HCT116 (cell line): Measurements from ENCODE around the gene HAP1. TPM values are rescaled to one million over a fixed set of nuclear protein-coding genes. Genes with fewer than 3 reads are reported as not detected.

Source experiments
- ATAC-seq: fragments of 200-7000 bp; cut with Tn5 transposase; 2 replicates; pipeline ENCODE4 v1.9.1; 2020; ENCODE audit warnings: mild to moderate bottlenecking, moderate library complexity
- BruUV-seq: library from RNA; stranded (reverse); fragments of 400-500 nt; replicated peaks from 2 replicates; lab custom pipeline; 2021; lab: Mats Ljungman, UMichigan
- CTCF ChIA-PET: fragments of 300-600 bp; sonication (Branson Sonifier 250); formaldehyde crosslinking; loops from one replicate; lab custom pipeline; 2021; ENCODE audit warnings: antibody characterized with exemption; lab: Charles Lee
- POLR2A ChIA-PET: fragments of 300-600, 350-600 bp; sonication (Branson Sonifier 250); formaldehyde crosslinking; loops from one replicate; lab custom pipeline; 2021; ENCODE audit warnings: antibody characterized with exemption; lab: Charles Lee
- RAD21 ChIA-PET, 2 experiments: fragments of 300-600 bp; sonication (Branson Sonifier 250); formaldehyde crosslinking; loops; one replicate each; lab custom pipeline; 2023; ENCODE audit warnings: low total read pairs in 2 of 2; ENCODE audit not compliant: uncharacterized antibody in 2 of 2, unreplicated experiment in 2 of 2, low non-redundant PET in 1 of 2; lab: Charles Lee
- DNase-seq: peaks from one replicate; pipeline ENCODE4 v3.0.0-alpha.2; 2010; ENCODE audit warnings: low read depth, low spot score
- H2AFZ ChIP-seq: fragments of 200-600 bp; shearing (Covaris generic), sonication (generic); 2 replicates; pipeline ENCODE4 v1.6.1; 2017; ENCODE audit warnings: low read depth, mixed run types, mixed read lengths, antibody characterized with exemption, low read length; ENCODE audit not compliant: poor library complexity, severe bottlenecking
- H3K27ac ChIP-seq: 2 replicates; pipeline ENCODE4 v1.5.1; 2012; ENCODE audit warnings: low read depth, low read length
- H3K27me3 ChIP-seq: fragments of 200-600 bp; sonication (generic); 2 replicates; pipeline ENCODE4 v1.6.1; 2016; ENCODE audit warnings: mixed run types, low read length, mixed read lengths; ENCODE audit not compliant: insufficient read depth
- H3K36me3 ChIP-seq, 2 experiments: fragments of 200-500 bp in 1 of 2; fragments of 200-600 bp in 1 of 2; sonication (Bioruptor generic) in 1 of 2; sonication (generic) in 1 of 2; 2 replicates each; pipeline versions ENCODE4 v1.5.1 to v1.6.1; 2014 to 2016; ENCODE audit warnings: low read length in 2 of 2, inconsistent platforms in 1 of 2, mixed read lengths in 1 of 2, mixed run types in 1 of 2; ENCODE audit not compliant: insufficient read depth in 2 of 2, control insufficient read depth in 1 of 2
- H3K4me1 ChIP-seq, 2 experiments: fragments of 200-600 bp in 1 of 2; sonication (generic) in 1 of 2; 2 replicates each; pipeline versions ENCODE4 v1.5.1 to v1.6.1; 2012 to 2017; ENCODE audit warnings: low read length in 2 of 2, inconsistent platforms in 1 of 2, mild to moderate bottlenecking in 1 of 2, mixed read lengths in 1 of 2, mixed run types in 1 of 2, moderate library complexity in 1 of 2; ENCODE audit not compliant: insufficient read depth in 2 of 2, control insufficient read depth in 1 of 2
- H3K4me2 ChIP-seq: fragments of 200-600 bp; sonication (generic); 2 replicates; pipeline ENCODE4 v1.6.1; 2017; ENCODE audit warnings: mixed run types, low read length, mixed read lengths
- H3K4me3 ChIP-seq, 2 experiments: fragments of 200-600 bp in 1 of 2; sonication (generic) in 1 of 2; replicated peaks in 1 of 2; 2 replicates each; pipeline ENCODE4 v1.5.1; 2011 to 2016; ENCODE audit warnings: low read length in 2 of 2, control low read depth in 1 of 2, low read depth in 1 of 2, mild to moderate bottlenecking in 1 of 2, mixed read lengths in 1 of 2, mixed run types in 1 of 2
- H3K79me2 ChIP-seq: fragments of 200-600 bp; sonication (generic); 2 replicates; pipeline ENCODE4 v1.6.1; 2017; ENCODE audit warnings: mild to moderate bottlenecking, mixed run types, low read length, moderate library complexity, mixed read lengths; ENCODE audit not compliant: insufficient read depth
- H3K9ac ChIP-seq: fragments of 200-600 bp; sonication (generic); 2 replicates; pipeline ENCODE4 v1.6.1; 2016; ENCODE audit warnings: low read length, mixed read lengths
- H3K9me2 ChIP-seq: fragments of 200-600 bp; sonication (generic), shearing (Covaris generic); 2 replicates; pipeline ENCODE4 v1.6.1; 2017; ENCODE audit warnings: mixed run types, mild to moderate bottlenecking, moderate library complexity; ENCODE audit not compliant: insufficient read depth
- H3K9me3 ChIP-seq, 2 experiments: fragments of 200-500 bp in 1 of 2; fragments of 200-600 bp in 1 of 2; sonication (Bioruptor generic) in 1 of 2; sonication (generic) in 1 of 2; 2 replicates each; pipeline ENCODE4 v1.6.1; 2014 to 2017; ENCODE audit warnings: low read length in 2 of 2, mixed read lengths in 2 of 2, inconsistent platforms in 1 of 2, low read depth in 1 of 2, mild to moderate bottlenecking in 1 of 2, mixed run types in 1 of 2, moderate library complexity in 1 of 2; ENCODE audit not compliant: control insufficient read depth in 1 of 2, insufficient read depth in 1 of 2
- H4K20me1 ChIP-seq: fragments of 200-600 bp; sonication (generic), shearing (Covaris generic); 2 replicates; pipeline ENCODE4 v1.6.1; 2017; ENCODE audit warnings: mixed run types, mild to moderate bottlenecking, moderate library complexity; ENCODE audit not compliant: insufficient read depth
- SRF ChIP-seq: IDR thresholded peaks from 2 replicates; pipeline ENCODE4 v1.6.1; 2012; ENCODE audit warnings: low read depth
- TCF7L2 ChIP-seq: IDR thresholded peaks from 2 replicates; pipeline ENCODE4 v1.7.0; 2011; ENCODE audit warnings: borderline replicate concordance, inconsistent platforms; ENCODE audit not compliant: insufficient read depth, insufficient read length; ENCODE audit errors: extremely low read depth
- ZNF274 ChIP-seq: fragments of 200-500 bp; sonication (Bioruptor generic); IDR thresholded peaks from 2 replicates; pipeline ENCODE4 v1.6.1; 2014; ENCODE audit warnings: mild to moderate bottlenecking, low read depth, low read length, inconsistent platforms
- intact Hi-C: fragments of 100-400 bp; cut with micrococcal nuclease; formaldehyde crosslinking; loops from 2 replicates; pipeline ENCODE4 v1.10.0; 2022
- total RNA-seq: library from RNA; stranded (reverse); gene quantifications from one replicate; pipeline ENCODE4 v1.2.1, GENCODE V29; 2021; ENCODE audit not compliant: unreplicated experiment
- TF ChIP-seq, protein P1 (sequence below), 3 experiments: fragments of 200-600 bp in 1 of 3; sonication (generic) in 1 of 3; IDR thresholded peaks in 2 of 3; conservative IDR thresholded peaks in 1 of 3; 2 replicates each; pipeline ENCODE4 v1.5.1; 2012 to 2017; ENCODE audit warnings: low read depth in 2 of 3, low read length in 2 of 3, antibody characterized with exemption in 1 of 3, borderline replicate concordance in 1 of 3, control low read depth in 1 of 3, mild to moderate bottlenecking in 1 of 3, mixed read lengths in 1 of 3, mixed run types in 1 of 3, moderate library complexity in 1 of 3; ENCODE audit not compliant: insufficient read depth in 1 of 3

The HAP1 gene
- total RNA-seq, 1 experiment from 2014 or later, result 3.4 TPM

GRCh38 chr17:41725134-41725533, 9.3 kb downstream of the HAP1 start:
- H3K27me3 ChIP-seq, result no peaks in the 10 kb centered on the region
- no TSS peak for BruUV-seq
- no peak overlapping the region for H3K4me3 ChIP-seq
- ATAC-seq (no peak), DNase-seq (no peak)
- ChIA-PET POLR2A (interaction anchor here (1.5 kb wide), 1 partner anchor 9 kb away, joined by 3 read pairs; the partner anchor contains the start of gene HAP1), RAD21 (no interaction called here), CTCF (no interaction called here)
- H3K4me2 ChIP-seq, result no peak overlapping the region
- H4K20me1 ChIP-seq, result no peaks in the 10 kb centered on the region
- no peaks in the 10 kb centered on the region for H3K36me3 ChIP-seq
- H3K9ac ChIP-seq, result no peak overlapping the region
- no peaks in the 10 kb centered on the region for H3K9me3 ChIP-seq
- H3K27ac ChIP-seq, result no peak overlapping the region
- no peaks in the 10 kb centered on the region for H3K9me2 ChIP-seq
- TF ChIP-seq, protein P1, sequence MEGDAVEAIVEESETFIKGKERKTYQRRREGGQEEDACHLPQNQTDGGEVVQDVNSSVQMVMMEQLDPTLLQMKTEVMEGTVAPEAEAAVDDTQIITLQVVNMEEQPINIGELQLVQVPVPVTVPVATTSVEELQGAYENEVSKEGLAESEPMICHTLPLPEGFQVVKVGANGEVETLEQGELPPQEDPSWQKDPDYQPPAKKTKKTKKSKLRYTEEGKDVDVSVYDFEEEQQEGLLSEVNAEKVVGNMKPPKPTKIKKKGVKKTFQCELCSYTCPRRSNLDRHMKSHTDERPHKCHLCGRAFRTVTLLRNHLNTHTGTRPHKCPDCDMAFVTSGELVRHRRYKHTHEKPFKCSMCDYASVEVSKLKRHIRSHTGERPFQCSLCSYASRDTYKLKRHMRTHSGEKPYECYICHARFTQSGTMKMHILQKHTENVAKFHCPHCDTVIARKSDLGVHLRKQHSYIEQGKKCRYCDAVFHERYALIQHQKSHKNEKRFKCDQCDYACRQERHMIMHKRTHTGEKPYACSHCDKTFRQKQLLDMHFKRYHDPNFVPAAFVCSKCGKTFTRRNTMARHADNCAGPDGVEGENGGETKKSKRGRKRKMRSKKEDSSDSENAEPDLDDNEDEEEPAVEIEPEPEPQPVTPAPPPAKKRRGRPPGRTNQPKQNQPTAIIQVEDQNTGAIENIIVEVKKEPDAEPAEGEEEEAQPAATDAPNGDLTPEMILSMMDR (IDR thresholded peaks at IDR 0.05 in 2 of 3, conservative IDR thresholded peaks at IDR 0.05 in 1 of 3; ENCODE audit: borderline replicate concordance in 1 of 3, insufficient read depth in 1 of 3, low read depth in 2 of 3, low read length in 2 of 3), result 0 out of 6 replicates have a peak, but pooled peaks of 1 of the 3 experiments have one; percentile 8
- TF ChIP-seq SRF, result no peak
- no peaks in the 10 kb centered on the region for H3K4me1 ChIP-seq
- intact Hi-C loops, result no loop called here
- H3K79me2 ChIP-seq, result no peaks in the 10 kb centered on the region
- no peak overlapping the region for H2AFZ ChIP-seq

DNA sequence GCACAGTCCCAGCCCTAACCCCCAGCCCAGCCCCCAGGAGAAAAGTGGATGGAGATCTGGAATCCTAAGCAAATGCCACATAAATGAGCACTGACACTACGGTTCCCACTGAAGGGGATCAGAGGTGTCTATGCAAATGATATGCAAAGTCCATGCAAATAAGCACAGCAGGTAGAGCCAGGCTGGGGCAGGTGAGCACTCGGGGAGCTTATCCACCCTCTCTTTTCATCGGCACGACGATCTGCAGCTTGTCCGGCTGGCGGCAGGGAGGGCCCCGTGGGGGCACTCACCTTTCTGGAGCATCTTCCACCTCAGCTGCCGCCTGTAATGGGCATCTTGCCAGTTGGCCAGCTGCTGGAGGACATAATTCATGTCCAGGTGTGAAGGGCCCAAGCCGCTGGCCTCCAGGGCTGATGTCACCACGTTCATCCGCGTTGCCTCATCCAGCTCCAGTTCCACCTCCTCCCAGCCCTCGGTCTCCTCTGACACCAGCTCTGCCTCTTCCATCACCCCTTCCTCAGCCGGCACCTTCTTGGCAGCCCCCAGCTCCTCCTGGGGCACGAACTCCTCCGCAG, 9.9 kb downstream of the HAP1 start:
- no TSS peak for BruUV-seq
- H3K4me3 ChIP-seq, result no peak overlapping the region
- no peaks in the 10 kb centered on the region for H3K9me3 ChIP-seq
- no peaks in the 10 kb centered on the region for H4K20me1 ChIP-seq
- no peak overlapping the region for H3K9ac ChIP-seq
- no peak overlapping the region for H2AFZ ChIP-seq
- H3K4me1 ChIP-seq, result no peaks in the 10 kb centered on the region
- ATAC-seq, result no peak
- RAD21 ChIA-PET, result no interaction called here
- H3K79me2 ChIP-seq, result no peaks in the 10 kb centered on the region
- POLR2A ChIA-PET, result interaction anchor here (1.5 kb wide), 1 partner anchor 10 kb away, joined by 3 read pairs; the partner anchor contains the start of gene HAP1
- no peaks in the 10 kb centered on the region for H3K36me3 ChIP-seq
- CTCF ChIA-PET, result no interaction called here
- no peak overlapping the region for H3K27ac ChIP-seq
- H3K27me3 ChIP-seq, result no peaks in the 10 kb centered on the region
- no peaks in the 10 kb centered on the region for H3K9me2 ChIP-seq
- intact Hi-C loops, result no loop called here
- DNase-seq, result no peak
- no peak for TF ChIP-seq ZNF274
- no peak for TF ChIP-seq TCF7L2
- TF ChIP-seq, protein P1 (IDR thresholded peaks at IDR 0.05 in 2 of 3, conservative IDR thresholded peaks at IDR 0.05 in 1 of 3; ENCODE audit: borderline replicate concordance in 1 of 3, insufficient read depth in 1 of 3, low read depth in 2 of 3, low read length in 2 of 3), result no peak
- H3K4me2 ChIP-seq, result no peak overlapping the region
